HEK293T (cell line): Measurements from ENCODE around the gene SLK.

ENCODE experiments used
- CTCF ChIA-PET: fragments of 350-600 bp; formaldehyde crosslinking; extraction: SDS; loops from one replicate; lab custom pipeline; 2021; ENCODE audit warnings: antibody characterized with exemption, inconsistent platforms; lab: Yijun Ruan, JAX
- POLR2A ChIA-PET: fragments of 350-600 bp; formaldehyde crosslinking; extraction: SDS; loops from one replicate; lab custom pipeline; 2020; ENCODE audit warnings: antibody characterized with exemption, inconsistent platforms; lab: Yijun Ruan, JAX
- DNase-seq: peaks from one replicate; pipeline ENCODE4 v3.0.0; 2012; ENCODE audit warnings: mixed read lengths; ENCODE audit errors: extremely low spot score
- ARNT ChIP-seq: fragments of 450-650 bp; IDR thresholded peaks from 2 replicates; pipeline ENCODE4 v1.6.1; 2017; ENCODE audit warnings: mild to moderate bottlenecking
- BHLHE40 ChIP-seq: fragments of 450-650 bp; IDR thresholded peaks from 2 replicates; pipeline ENCODE4 v1.6.1; 2016; ENCODE audit warnings: mild to moderate bottlenecking, moderate library complexity, borderline replicate concordance
- CTBP1 ChIP-seq: fragments of 450-650 bp; IDR thresholded peaks from 2 replicates; pipeline ENCODE4 v1.6.1; 2016; ENCODE audit warnings: borderline replicate concordance
- ELF4 ChIP-seq: fragments of 450-650 bp; IDR thresholded peaks from 2 replicates; pipeline ENCODE4 v1.6.1; 2017; ENCODE audit warnings: antibody characterized with exemption
- FOXA1 ChIP-seq: fragments of 450-650 bp; IDR thresholded peaks from 2 replicates; pipeline ENCODE4 v1.6.1; 2016; ENCODE audit warnings: mild to moderate bottlenecking
- FOXK2 ChIP-seq: fragments of 450-650 bp; IDR thresholded peaks from 2 replicates; pipeline ENCODE4 v1.6.1; 2016; ENCODE audit warnings: mild to moderate bottlenecking
- FOXM1 ChIP-seq: fragments of 450-650 bp; IDR thresholded peaks from 2 replicates; pipeline ENCODE4 v1.6.1; 2017; ENCODE audit warnings: mild to moderate bottlenecking, borderline replicate concordance
- HDGF ChIP-seq: fragments of 450-650 bp; IDR thresholded peaks from 2 replicates; pipeline ENCODE4 v1.6.1; 2017; ENCODE audit warnings: antibody characterized with exemption, borderline replicate concordance
- L3MBTL2 ChIP-seq: fragments of 450-650 bp; conservative IDR thresholded peaks from 2 replicates; pipeline ENCODE4 v1.6.1; 2016; ENCODE audit warnings: mild to moderate bottlenecking
- LEF1 ChIP-seq: fragments of 450-650 bp; IDR thresholded peaks from 2 replicates; pipeline ENCODE4 v1.6.1; 2017; ENCODE audit warnings: mild to moderate bottlenecking, borderline replicate concordance
- NFRKB ChIP-seq: fragments of 450-650 bp; IDR thresholded peaks from 2 replicates; pipeline ENCODE4 v1.6.1; 2016; ENCODE audit warnings: mild to moderate bottlenecking, moderate library complexity
- PKNOX1 ChIP-seq: fragments of 450-650 bp; IDR thresholded peaks from 2 replicates; pipeline ENCODE4 v1.6.1; 2016
- SP1 ChIP-seq: fragments of 450-650 bp; IDR thresholded peaks from 2 replicates; pipeline ENCODE4 v1.6.1; 2017
- SUZ12 ChIP-seq: fragments of 450-650 bp; IDR thresholded peaks from 2 replicates; pipeline ENCODE4 v1.6.1; 2016; ENCODE audit warnings: mild to moderate bottlenecking
- TARDBP ChIP-seq: fragments of 450-650 bp; IDR thresholded peaks from 2 replicates; pipeline ENCODE4 v1.6.1; 2016
- ZNF384 ChIP-seq: fragments of 450-650 bp; IDR thresholded peaks from 2 replicates; pipeline ENCODE4 v1.6.1; 2016

The SLK gene

DNA sequence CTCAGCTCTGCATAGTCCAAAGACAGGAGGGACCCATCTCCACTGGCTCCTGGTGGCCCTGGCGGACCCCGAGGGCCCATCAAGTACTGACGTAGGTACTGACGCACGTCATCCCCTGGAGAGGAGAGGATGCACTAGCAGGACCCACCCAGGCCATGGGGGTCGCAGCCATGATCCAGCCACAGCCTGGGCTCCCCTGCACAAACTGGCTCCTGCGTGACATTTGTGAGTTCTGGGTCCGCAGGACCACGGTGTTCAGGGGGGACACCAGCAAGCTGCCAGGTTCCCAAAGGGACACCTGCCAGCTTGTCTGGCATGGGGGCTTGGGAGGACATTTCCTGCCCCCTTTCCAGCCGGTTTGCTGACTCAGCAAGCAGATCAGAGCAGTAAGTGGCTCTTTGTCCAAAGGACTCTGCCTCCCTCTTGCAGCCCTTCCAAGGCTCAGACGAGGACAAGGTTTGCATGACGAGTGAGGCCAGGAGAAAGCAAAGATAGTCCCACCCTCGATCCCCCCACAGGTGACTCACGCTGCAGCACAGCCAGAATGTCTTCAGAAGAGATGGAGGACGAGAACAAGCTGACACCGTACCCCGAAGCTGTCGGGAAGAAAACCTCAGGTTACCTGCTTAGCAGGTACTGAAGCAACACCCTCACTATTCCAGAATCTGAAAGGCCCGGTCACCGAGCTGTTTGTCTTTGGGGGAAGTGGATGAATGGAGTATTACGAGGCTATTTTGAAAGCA lies 69.7 kb downstream of the SLK start:
- no peak for DNase-seq
- ChIA-PET CTCF (interaction anchor here (0.6 to 1.3 kb wide), 2 partner anchors 8 to 169 kb away, joined by 3 read pairs; no protein-coding TSS in a partner anchor), POLR2A (no interaction called here)
- TF ChIP-seq L3MBTL2 (no peak), ZNF384 (no peak), FOXK2 (no peak), PKNOX1 (no peak), FOXA1 (no peak), CTBP1 (no peak), SUZ12 (no peak), ELF4 (no peak), LEF1 (no peak), ARNT (no peak), SP1 (no peak), TARDBP (no peak), HDGF (no peak), BHLHE40 (no peak), FOXM1 (no peak), NFRKB (no peak)

- no peak for DNase-seq
- ChIA-PET CTCF (interaction anchor here (0.6 to 1.3 kb wide), 3 partner anchors 9 to 169 kb away, joined by 3 to 4 read pairs (median 3); partner anchors contain the start of gene SFR1), POLR2A (no interaction called here)
- TF ChIP-seq PKNOX1 (no peak), FOXK2 (no peak), CTBP1 (no peak), TARDBP (no peak), NFRKB (no peak), ELF4 (no peak), FOXA1 (no peak), ZNF384 (no peak), BHLHE40 (no peak), LEF1 (no peak), ARNT (no peak), SUZ12 (no peak), HDGF (no peak), L3MBTL2 (no peak), SP1 (no peak), FOXM1 (no peak)
Observed at GRCh38 chr10:104037261-104037951, 70.5 kb downstream of the SLK start.

DNA sequence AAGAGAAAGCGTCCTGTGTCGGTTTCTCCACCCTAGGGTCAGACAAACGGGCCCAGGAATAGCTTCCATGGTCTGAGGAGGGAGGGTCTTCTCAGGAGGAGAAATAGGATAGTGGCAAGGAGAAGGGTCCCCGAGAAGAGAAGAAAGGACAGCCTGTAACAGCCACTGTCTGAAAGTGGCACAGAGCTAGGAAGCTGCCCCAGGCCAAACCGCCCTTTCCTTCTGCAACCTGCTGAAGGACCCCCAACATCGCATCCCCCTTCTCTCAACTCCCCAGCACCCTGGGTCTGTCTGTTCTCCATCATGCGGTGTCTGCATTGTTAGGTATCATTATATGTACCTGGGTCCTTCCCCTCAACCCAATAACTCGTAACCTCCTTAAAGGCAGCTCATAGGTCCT lies 71.6 kb downstream of the SLK start:
- TF ChIP-seq HDGF: no peak
- no peak for TF ChIP-seq FOXA1
- no peak for TF ChIP-seq FOXM1
- TF ChIP-seq ARNT: no peak
- TF ChIP-seq CTBP1: no peak
- TF ChIP-seq BHLHE40: no peak
- TF ChIP-seq NFRKB: no peak
- TF ChIP-seq L3MBTL2: no peak
- no peak for TF ChIP-seq SUZ12
- no peak for TF ChIP-seq FOXK2
- TF ChIP-seq SP1: no peak
- TF ChIP-seq TARDBP: no peak
- TF ChIP-seq ZNF384: no peak
- TF ChIP-seq PKNOX1: no peak
- no peak for TF ChIP-seq ELF4
- TF ChIP-seq LEF1: no peak
- no peak for DNase-seq
- ChIA-PET CTCF (no interaction called here), POLR2A (no interaction called here)

- ChIA-PET POLR2A (no interaction called here), CTCF (no interaction called here)
- DNase-seq: no peak
- no peak for TF ChIP-seq PKNOX1
- no peak for TF ChIP-seq FOXM1
- no peak for TF ChIP-seq FOXK2
- TF ChIP-seq BHLHE40: no peak
- no peak for TF ChIP-seq ELF4
- no peak for TF ChIP-seq ARNT
- TF ChIP-seq LEF1: no peak
- TF ChIP-seq NFRKB: no peak
Observed at GRCh38 chr10:104038958-104039752, 72.2 kb downstream of the SLK start.
